H1 (cell line): Measurements from ENCODE around the gene RNF187.

ENCODE experiments used
- BACH1 ChIP-seq: IDR thresholded peaks from 2 replicates; pipeline ENCODE4 v1.6.1; 2012; ENCODE audit warnings: low read length, improper control_type of control experiment
- BCL11A ChIP-seq, 2 experiments: IDR thresholded peaks; one replicate each; pipeline ENCODE4 v1.6.1; 2011; ENCODE audit warnings: low read depth in 2 of 2, low read length in 2 of 2, mild to moderate bottlenecking in 2 of 2
- CHD2 ChIP-seq: IDR thresholded peaks from 2 replicates; pipeline ENCODE4 v1.6.1; 2012; ENCODE audit warnings: low read length, improper control_type of control experiment
- EZH2 ChIP-seq: fragments of 200-600 bp; sonication (generic); IDR thresholded peaks from 2 replicates; pipeline ENCODE4 v1.7.1; 2012; ENCODE audit warnings: low read depth, mild to moderate bottlenecking, moderate library complexity, low read length, inconsistent platforms; ENCODE audit not compliant: severe bottlenecking
- POLR2A ChIP-seq, 2 experiments: IDR thresholded peaks; 1 replicate in 1 of 2; 2 replicates in 1 of 2; pipeline ENCODE4 v1.6.1; 2011; ENCODE audit warnings: low read depth in 2 of 2, low read length in 2 of 2, mild to moderate bottlenecking in 2 of 2; ENCODE audit errors: control extremely low read depth in 1 of 2
- TCF12 ChIP-seq: IDR thresholded peaks from 2 replicates; pipeline ENCODE4 v1.6.1; 2011; ENCODE audit warnings: low read depth, mild to moderate bottlenecking, low read length
- TF ChIP-seq, protein P1 (sequence below), 3 experiments: IDR thresholded peaks; 1 replicate in 2 of 3; 2 replicates in 1 of 3; pipeline versions ENCODE4 v1.5.1 to v1.6.1; 2011; ENCODE audit warnings: low read length in 3 of 3, mild to moderate bottlenecking in 3 of 3, inconsistent platforms in 2 of 3, low read depth in 1 of 3, moderate library complexity in 1 of 3; ENCODE audit not compliant: insufficient read depth in 1 of 3; ENCODE audit errors: control extremely low read depth in 1 of 3
- TF ChIP-seq, protein P2 (sequence below): IDR thresholded peaks from 2 replicates; pipeline ENCODE4 v1.6.1; 2012; ENCODE audit warnings: inconsistent platforms
- TF ChIP-seq, protein P3 (sequence below): IDR thresholded peaks from 2 replicates; pipeline ENCODE4 v1.6.1; 2012; ENCODE audit warnings: inconsistent platforms
- TF ChIP-seq, protein P4 (sequence below): IDR thresholded peaks from 2 replicates; pipeline ENCODE4 v1.6.1; 2011; ENCODE audit warnings: low read depth, mild to moderate bottlenecking, low read length; ENCODE audit not compliant: insufficient read depth

DNA sequence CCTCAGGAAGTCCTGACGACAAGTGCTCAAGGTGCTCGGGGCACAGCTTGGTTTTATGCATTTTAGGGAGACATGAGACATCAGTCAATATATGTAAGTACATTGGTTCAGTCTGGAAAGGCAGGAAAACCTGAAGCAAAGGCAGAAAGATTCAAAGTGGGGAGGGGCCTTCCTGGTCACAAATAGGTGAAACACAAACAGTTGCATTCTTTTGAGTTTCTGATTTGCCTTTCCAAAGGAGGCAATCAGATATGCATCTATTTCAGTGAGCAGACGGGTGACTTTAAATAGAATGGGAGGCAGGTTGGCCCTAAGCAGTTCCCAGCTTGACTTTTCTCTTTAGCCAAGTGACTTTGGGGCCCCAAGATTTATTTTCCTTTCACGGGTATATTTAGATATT is 8.9 kb upstream of the RNF187 start:
- TF ChIP-seq, protein P1, sequence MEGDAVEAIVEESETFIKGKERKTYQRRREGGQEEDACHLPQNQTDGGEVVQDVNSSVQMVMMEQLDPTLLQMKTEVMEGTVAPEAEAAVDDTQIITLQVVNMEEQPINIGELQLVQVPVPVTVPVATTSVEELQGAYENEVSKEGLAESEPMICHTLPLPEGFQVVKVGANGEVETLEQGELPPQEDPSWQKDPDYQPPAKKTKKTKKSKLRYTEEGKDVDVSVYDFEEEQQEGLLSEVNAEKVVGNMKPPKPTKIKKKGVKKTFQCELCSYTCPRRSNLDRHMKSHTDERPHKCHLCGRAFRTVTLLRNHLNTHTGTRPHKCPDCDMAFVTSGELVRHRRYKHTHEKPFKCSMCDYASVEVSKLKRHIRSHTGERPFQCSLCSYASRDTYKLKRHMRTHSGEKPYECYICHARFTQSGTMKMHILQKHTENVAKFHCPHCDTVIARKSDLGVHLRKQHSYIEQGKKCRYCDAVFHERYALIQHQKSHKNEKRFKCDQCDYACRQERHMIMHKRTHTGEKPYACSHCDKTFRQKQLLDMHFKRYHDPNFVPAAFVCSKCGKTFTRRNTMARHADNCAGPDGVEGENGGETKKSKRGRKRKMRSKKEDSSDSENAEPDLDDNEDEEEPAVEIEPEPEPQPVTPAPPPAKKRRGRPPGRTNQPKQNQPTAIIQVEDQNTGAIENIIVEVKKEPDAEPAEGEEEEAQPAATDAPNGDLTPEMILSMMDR (IDR thresholded peaks at IDR 0.05; ENCODE audit: control extremely low read depth in 1 of 3, insufficient read depth in 1 of 3, low read depth in 1 of 3, low read length in 3 of 3) = no peak
- TF ChIP-seq TCF12 (no peak), EZH2 (no peak), CHD2 (no peak), BCL11A (IDR thresholded peaks at IDR 0.05; ENCODE audit: low read depth in 2 of 2, low read length in 2 of 2) (no peak), POLR2A (IDR thresholded peaks at IDR 0.05; ENCODE audit: control extremely low read depth in 1 of 2, low read depth in 2 of 2, low read length in 2 of 2) (no peak), BACH1 (no peak)
- TF ChIP-seq, protein P2, sequence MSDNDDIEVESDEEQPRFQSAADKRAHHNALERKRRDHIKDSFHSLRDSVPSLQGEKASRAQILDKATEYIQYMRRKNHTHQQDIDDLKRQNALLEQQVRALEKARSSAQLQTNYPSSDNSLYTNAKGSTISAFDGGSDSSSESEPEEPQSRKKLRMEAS = no peak
- TF ChIP-seq, protein P3, sequence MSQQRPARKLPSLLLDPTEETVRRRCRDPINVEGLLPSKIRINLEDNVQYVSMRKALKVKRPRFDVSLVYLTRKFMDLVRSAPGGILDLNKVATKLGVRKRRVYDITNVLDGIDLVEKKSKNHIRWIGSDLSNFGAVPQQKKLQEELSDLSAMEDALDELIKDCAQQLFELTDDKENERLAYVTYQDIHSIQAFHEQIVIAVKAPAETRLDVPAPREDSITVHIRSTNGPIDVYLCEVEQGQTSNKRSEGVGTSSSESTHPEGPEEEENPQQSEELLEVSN = no peak
- TF ChIP-seq, protein P4, sequence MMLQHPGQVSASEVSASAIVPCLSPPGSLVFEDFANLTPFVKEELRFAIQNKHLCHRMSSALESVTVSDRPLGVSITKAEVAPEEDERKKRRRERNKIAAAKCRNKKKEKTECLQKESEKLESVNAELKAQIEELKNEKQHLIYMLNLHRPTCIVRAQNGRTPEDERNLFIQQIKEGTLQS = no peak
